ENCODE data around the gene LRRC4C. TPM values are rescaled to one million over a fixed set of nuclear protein-coding genes. Genes with fewer than 3 reads are reported as not detected.

The LRRC4C gene
- total RNA-seq, 2 experiments from 2014 or later: not detected

GRCh38 chr11:40567392-40567791 is 892.1 kb downstream of the LRRC4C start:
- no peak for TF ChIP-seq CTCF (IDR thresholded peaks at IDR 0.05)
- ATAC-seq (ENCODE audit: poor library complexity): no peak
- Histone ChIP-seq H3K9me3 (ENCODE audit: control insufficient read depth in 1 of 2, insufficient read depth in 1 of 2, low read length in 2 of 2) (peaks cover 3 to 7% of the 10 kb centered on the region in 2 experiments), H3K36me3 (ENCODE audit: insufficient read depth, low read length) (no peaks in the 10 kb centered on the region), H3K27me3 (ENCODE audit: control insufficient read depth in 1 of 2, insufficient read depth in 2 of 2, low read length in 2 of 2) (no peaks in the 10 kb centered on the region), H3K4me3 (ENCODE audit: low read length) (no peak overlapping the region), H3K27ac (ENCODE audit: low read depth in 1 of 2, low read length in 2 of 2) (no peak overlapping the region), H3K4me1 (ENCODE audit: insufficient read depth, low read length) (no peaks in the 10 kb centered on the region)
- no peak overlapping the region for H3K27ac Mint-ChIP-seq
- no peaks in the 10 kb centered on the region for H3K27me3 Mint-ChIP-seq
- H3K4me3 Mint-ChIP-seq: no peak overlapping the region
- POLR2A ChIA-PET: no interaction called here
- CTCF ChIA-PET: no interaction called here
- DNase-seq: no peak
- no peaks in the 10 kb centered on the region for H3K4me1 Mint-ChIP-seq (ENCODE audit: low read depth)
- H3K9me3 Mint-ChIP-seq: peaks cover 22% of the 10 kb centered on the region
- H3K36me3 Mint-ChIP-seq (ENCODE audit: low read depth): no peaks in the 10 kb centered on the region
- intact Hi-C loops (cut with DNase I, micrococcal nuclease): no loop called here

- Histone ChIP-seq H3K36me3 (ENCODE audit: insufficient read depth, low read length) (no peaks in the 10 kb centered on the region), H3K9me3 (ENCODE audit: control insufficient read depth in 1 of 2, insufficient read depth in 1 of 2, low read length in 2 of 2) (no peaks in the 10 kb centered on the region), H3K4me1 (ENCODE audit: insufficient read depth, low read length) (no peaks in the 10 kb centered on the region), H3K27ac (ENCODE audit: low read depth in 1 of 2, low read length in 2 of 2) (no peak overlapping the region), H3K4me3 (ENCODE audit: low read length) (no peak overlapping the region), H3K27me3 (ENCODE audit: control insufficient read depth in 1 of 2, insufficient read depth in 2 of 2, low read length in 2 of 2) (no peaks in the 10 kb centered on the region)
- DNase-seq: no peak
- CTCF ChIA-PET: no interaction called here
- intact Hi-C loops (cut with DNase I, micrococcal nuclease): no loop called here
- peaks cover 19% of the 10 kb centered on the region for H3K9me3 Mint-ChIP-seq
- no peak overlapping the region for H3K27ac Mint-ChIP-seq
- no peak for TF ChIP-seq CTCF (IDR thresholded peaks at IDR 0.05)
- no peaks in the 10 kb centered on the region for H3K36me3 Mint-ChIP-seq (ENCODE audit: low read depth)
- H3K27me3 Mint-ChIP-seq: no peaks in the 10 kb centered on the region
- H3K4me1 Mint-ChIP-seq (ENCODE audit: low read depth): no peaks in the 10 kb centered on the region
- POLR2A ChIA-PET: no interaction called here
- ATAC-seq (ENCODE audit: poor library complexity): no peak
- no peak overlapping the region for H3K4me3 Mint-ChIP-seq
Observed at GRCh38 chr11:40544162-40544561, 915.3 kb downstream of the LRRC4C start.

GRCh38 chr11:40542821-40543220 is 916.6 kb downstream of the LRRC4C start:
- POLR2A ChIA-PET: no interaction called here
- Mint-ChIP-seq H3K4me1 (ENCODE audit: low read depth) (no peaks in the 10 kb centered on the region), H3K9me3 (peaks cover 16% of the 10 kb centered on the region), H3K4me3 (no peak overlapping the region), H3K27me3 (no peaks in the 10 kb centered on the region), H3K27ac (no peak overlapping the region), H3K36me3 (ENCODE audit: low read depth) (no peaks in the 10 kb centered on the region)
- CTCF ChIA-PET: no interaction called here
- no peak for TF ChIP-seq CTCF (IDR thresholded peaks at IDR 0.05)
- H3K27me3 ChIP-seq (ENCODE audit: control insufficient read depth in 1 of 2, insufficient read depth in 2 of 2, low read length in 2 of 2): no peaks in the 10 kb centered on the region
- H3K4me3 ChIP-seq (ENCODE audit: low read length): no peak overlapping the region
- DNase-seq: no peak
- no peak overlapping the region for H3K27ac ChIP-seq (ENCODE audit: low read depth in 1 of 2, low read length in 2 of 2)
- intact Hi-C loops (cut with DNase I, micrococcal nuclease): no loop called here
- no peaks in the 10 kb centered on the region for H3K4me1 ChIP-seq (ENCODE audit: insufficient read depth, low read length)
- H3K36me3 ChIP-seq (ENCODE audit: insufficient read depth, low read length): no peaks in the 10 kb centered on the region
- no peaks in the 10 kb centered on the region for H3K9me3 ChIP-seq (ENCODE audit: control insufficient read depth in 1 of 2, insufficient read depth in 1 of 2, low read length in 2 of 2)
- ATAC-seq (ENCODE audit: poor library complexity): no peak

Data from CD4-positive, alpha-beta T cell (primary cell).